ENCODE results near the gene NFIC.

NFIC gene

DNA sequence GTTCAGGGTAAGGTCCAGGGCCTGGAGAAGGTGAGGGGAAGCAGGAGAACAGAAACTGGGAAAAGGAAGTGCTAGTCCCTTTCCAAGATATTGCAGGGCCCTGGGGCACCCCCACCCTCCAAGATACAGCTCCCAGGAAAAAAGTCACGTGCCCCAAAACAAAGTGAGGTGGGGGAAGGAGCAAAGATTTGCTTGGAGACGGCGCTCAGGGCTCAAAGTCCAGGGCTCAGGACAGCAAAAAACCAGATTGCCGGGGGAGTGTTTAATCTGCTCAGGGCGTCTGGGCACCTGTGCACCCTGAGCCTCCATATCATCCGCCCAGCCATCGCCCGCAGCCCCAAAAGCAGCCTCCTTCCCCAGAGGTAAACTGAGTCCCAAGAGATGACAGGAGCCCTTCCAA, 107.6 kb downstream of the NFIC start:
- DNase-seq, result no peak

DNA sequence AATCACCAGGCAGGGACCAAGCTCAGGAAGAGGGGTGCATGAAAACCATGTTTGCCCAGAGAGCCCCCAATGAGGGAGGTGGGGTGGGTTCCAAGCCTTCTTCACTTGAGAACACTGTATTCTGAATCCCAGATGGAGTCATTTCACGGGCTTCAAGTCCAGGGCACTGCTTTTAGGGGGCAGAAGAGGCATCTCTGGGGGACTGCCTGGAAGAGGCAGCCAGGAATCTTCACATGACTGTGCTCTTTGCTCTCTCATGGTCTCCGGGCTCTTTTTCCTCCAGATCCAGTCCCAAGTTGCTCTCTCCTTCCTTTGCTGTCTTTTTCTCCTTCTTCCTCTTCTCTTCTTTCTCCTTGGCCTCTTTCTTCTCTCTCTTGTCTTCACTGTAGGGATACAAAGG, 108.2 kb downstream of the NFIC start:
- DNase-seq, result no peak

DNA sequence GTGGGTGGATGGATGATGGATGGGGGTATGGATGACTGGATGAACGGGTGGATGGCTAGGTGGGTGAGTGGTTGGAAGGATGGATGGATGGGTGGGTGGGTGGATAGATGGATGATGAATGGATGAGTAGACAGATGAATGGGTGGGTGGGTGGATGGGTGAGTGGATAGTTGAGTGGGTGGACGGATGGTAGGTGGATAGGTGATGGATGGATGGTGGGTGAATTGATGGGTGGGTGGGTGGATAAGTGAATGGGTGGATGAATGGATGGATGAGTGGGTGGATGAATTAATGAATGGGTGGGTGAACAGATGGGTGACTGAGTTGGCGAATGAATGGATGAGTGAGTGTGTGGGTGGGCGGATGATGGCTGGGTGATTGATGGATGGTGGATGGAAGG, 109.1 kb downstream of the NFIC start:
- DNase-seq, result no peak

DNA sequence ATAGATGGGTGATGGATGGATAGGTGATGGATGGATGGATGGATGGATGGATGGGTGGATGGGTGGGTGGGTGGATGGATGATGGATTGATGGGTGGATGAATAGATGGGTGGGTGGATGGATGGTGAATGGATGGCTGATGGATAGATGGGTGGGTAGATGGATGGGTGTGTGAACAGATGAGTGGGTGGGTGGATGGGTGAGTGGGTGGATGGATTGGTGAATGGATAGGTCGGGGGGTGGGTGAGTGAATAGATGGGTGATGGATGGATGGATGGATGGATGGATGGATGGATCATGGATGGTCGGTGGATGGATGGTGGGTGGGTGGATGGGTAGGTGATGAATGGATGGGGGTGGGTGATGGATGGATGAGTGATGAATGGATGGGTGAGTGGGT, 110.4 kb downstream of the NFIC start:
- DNase-seq, result no peak

DNA sequence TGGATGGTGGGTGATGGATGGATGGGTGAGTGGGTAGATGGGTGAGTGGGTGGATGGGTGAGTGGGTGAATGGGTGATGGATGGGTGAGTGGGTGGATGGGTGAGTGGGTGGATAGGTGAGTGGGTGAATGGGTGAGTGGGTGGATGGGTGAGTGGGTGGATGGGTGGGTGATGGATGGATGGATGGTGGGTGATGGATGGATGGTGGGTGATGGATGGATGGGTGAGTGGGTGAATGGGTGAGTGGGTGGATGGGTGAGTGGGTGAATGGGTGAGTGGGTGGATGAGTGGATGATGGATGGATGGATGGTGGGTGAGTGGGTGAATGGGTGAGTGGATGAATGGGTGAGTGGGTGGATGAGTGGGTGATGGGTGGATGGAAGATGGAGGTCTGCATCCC, 111.1 kb downstream of the NFIC start:
- no peak for DNase-seq

DNA sequence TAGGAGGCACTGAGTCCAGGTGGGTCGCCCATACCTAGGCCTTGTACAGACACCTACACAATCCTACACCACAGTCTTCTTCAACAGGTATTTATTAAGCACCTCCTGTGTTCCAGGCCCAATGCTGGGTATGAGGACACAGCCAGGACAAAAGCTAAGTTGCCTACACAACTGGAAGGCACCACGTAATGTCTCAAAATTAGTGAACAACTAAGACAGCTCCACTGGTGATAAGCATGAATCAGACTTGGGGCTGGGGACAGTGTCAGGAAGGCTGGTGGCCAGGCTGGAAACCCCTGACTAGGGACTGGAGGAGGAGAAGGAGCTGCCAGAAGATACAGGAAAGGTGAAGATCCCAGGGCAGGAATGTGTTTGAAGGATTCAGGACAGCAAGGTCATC, 111.6 kb downstream of the NFIC start:
- DNase-seq, result no peak

DNA sequence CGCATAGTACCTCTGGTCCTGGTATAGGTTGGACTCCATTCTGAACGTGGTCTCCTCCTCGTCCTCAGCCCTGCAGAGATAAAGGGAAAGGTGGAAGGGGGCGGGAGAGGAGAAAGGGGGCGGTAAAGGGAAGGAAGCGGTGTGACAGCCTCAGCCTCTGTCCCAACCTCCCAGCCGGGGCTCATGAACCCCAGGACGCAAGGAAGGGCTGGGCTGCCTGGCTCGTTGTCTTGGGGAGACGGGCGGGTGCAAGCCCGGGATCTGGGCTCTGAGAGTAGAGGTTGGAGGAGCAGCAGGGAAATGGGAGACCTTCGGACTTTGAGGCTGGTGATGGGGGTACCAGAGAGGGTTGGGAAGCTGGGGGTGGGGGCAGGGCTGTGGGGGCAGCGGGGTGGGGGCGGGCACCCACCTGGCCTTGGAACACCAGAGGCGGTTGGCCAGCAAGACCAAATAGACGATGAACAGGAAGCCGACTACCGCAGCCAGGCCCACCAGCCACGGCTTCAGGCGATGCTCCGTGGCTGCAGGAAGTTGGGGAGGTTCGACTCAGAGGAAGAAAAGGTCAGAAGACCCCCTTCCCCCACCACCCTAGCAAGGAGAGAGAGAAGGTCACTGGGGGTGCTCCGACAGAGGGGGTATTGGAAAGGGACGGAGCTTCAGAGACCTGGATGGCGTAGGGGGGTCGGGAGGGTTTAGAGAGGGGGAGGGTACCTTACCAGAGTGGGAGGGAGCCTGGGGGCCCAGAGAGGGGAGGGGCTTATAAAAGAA, 112.2 kb downstream of the NFIC start:
- no peak for DNase-seq

DNA sequence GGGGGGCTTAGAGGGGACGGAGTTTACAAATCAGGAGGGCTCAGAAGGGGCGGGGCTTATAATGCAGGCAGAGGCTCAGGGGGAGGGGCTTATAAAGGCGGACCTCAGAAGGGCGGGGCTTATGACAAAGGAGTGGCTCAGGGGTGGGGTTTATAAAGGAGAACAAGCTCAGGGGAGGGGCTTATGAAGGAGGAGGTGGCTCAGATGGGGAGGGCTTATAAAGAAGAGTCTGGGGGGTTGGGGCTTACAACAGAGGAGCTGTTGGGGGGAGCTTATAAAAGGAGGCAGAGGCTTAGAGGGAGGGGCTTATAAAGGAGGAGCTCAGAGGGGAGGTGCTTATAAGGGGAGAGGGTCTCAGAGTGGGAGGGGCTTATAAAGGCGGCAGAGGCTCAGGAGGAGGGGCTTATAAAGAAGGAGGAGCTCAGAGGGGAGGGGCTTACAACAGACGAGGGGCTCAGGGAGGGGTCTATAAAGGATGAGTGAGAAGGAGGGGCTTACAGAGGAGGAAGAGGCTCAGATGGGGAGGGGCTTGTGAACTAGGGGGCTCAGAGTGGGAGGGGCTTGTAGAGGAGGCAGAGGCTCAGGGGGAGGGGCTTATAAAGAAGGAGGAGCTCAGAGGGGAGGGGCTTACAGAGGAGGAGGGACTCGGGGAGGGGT, 112.9 kb downstream of the NFIC start:
- DNase-seq, result peak in 1 of 2 experiments; percentile 15

DNA sequence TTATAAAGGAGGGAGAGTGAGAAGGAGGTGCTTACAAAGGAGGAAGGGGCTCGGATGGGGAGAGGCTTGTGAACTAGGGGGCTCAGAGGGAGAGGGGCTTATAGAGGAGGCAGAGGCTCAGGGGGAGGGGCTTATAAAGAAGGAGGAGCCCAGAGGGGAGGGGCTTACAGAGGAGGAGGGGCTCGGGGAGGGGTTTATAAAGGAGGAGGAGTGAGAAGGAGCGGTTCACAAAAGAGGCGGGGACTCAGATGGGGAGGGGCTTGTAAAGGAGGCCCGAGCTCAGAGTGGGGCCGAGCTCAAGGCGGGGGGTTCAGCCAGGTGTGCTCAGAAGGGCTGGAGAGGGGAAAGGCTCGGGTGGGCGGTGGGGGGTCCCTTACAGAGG, 113.4 kb downstream of the NFIC start:
- DNase-seq, result no peak

DNA sequence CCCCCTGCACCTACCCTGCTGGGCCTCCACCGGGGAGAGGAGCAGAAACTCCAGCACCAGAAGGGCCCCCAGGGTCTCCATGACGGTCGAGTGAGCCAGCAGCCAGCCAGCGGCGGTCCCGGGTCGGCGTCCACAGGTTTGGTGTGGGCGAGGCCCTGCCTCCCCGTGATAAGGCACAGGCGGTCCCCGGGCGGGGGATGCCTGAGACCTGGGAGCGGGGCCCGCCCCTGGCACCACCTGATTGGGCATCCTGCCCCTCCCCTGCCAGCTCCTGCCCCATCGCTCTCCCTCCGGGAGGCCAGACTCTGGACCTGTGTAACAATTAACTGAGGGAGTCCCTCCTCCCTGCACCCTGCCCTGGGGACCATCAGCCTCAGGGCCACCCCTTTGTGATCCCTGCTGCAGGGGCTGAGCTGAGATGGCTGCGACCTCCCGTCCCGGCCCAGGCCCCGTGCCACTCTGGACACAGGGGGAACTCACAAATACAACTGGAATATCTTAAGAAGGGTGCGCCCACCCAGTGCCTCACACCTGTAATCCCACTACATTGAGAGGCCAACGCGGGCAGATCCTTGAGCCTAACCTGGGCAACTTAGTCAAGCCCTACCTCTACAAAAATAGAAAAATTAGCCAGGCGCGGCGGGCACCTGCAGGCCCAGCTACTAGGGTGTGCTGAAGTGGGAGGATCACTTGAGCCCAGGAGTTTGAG, 114.2 kb downstream of the NFIC start, which contains the start of gene SMIM24:
TSS of gene SMIM24 (minus strand) at position 143 of the 709 bp plus-strand sequence. CDS start at position 81, 62 bp downstream.
- DNase-seq, result no peak

DNA sequence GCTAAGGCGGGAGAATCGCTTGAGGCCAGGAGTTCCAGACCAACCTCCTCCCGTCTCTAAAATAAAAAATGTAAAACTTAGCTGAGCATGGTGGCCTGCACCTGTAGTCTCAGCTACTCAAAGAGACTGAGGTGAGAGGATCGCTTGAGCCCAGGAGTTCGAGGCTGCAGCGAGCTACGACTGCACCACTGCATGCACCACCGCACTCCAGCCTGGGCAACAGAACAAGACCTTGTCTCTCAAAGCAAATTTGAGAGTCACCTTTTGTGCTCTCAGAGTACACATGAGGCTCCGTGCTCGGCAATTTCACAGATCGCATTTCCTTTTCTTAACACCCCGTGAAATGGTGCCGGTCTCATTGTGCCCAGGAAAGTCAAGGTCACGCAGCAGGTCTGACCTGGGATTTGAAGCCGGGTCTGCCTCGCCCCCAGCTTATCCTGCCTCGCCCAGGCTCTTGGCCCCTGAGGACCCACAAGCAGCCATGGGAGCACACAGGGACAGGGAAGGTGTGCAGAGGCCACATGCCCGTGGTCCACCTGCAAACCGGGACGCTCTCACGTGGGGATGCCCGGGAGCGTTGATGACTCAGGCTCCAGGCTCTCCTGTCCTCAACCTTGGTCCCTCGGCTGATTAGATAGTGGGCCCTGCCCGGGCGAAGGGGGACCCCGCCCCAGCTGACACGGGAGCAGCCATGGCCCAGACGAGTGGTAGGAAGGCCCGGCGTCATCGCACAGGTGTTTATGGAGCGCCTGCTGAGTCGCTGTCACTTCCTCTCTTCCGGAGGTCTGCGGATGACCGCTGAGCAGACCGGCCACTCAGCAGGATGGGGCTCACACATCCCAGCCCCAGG, 115.1 kb downstream of the NFIC start:
- no peak for DNase-seq

DNA sequence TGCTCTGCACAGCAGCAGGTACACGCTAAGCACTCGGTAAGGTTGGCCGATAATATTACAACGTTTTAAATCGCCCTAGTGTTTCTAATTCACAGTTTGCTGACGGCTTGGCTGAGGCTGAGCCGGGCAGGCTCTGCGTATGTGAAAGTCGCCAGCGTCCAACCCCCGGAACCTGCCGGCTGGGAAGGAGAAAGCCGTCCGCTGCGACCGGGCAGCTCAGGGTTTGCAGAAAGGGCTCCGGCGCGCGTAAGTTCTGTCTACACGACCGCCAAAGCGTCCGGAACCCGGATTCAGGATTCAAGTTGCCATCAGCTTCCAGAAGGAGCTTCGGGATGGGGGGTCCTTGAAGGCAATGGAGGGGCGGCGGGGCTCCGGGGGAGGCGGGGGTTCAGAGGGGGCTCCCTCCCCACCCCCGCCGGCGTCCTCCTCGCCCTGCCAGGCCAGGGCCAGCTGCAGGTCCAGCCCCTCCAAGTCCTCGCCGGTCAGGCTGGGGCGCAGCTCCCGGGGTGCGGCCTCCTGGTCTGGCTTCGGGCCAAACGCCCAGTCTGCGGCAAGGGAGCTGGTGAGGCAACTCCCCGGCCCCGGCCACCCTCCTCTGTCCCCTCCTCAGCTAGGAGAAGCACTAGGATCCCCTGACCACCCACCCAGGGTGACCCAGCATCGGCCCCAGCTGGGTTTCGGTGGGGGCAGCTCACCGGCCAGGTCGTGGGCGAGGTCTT, 116.3 kb downstream of the NFIC start:
- DNase-seq, result no peak

DNA sequence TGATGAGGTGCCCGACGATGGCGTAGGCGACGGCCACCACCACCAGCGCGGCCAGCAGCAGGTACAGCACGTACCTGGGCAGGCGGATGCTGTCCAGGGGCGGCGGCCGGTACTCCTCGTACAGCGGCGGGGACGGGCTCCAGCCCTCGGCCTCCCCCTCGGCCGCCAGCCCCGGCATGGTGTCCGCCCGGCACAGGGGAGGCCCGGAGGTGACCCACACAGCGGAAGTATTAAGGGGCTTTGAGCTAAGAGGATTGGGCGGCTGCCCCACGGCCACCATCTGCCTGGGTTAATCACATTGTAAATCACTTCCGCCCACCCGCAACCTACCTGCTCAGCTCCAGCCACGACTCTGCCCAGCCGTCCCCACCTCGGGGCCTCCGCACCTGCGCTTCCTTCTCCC, 116.8 kb downstream of the NFIC start, which contains the start of gene SMIM44:
TSS of gene SMIM44 (minus strand) at position 216 of the 403 bp plus-strand sequence. CDS start at position 178, 38 bp downstream.
- DNase-seq, result no peak

DNA sequence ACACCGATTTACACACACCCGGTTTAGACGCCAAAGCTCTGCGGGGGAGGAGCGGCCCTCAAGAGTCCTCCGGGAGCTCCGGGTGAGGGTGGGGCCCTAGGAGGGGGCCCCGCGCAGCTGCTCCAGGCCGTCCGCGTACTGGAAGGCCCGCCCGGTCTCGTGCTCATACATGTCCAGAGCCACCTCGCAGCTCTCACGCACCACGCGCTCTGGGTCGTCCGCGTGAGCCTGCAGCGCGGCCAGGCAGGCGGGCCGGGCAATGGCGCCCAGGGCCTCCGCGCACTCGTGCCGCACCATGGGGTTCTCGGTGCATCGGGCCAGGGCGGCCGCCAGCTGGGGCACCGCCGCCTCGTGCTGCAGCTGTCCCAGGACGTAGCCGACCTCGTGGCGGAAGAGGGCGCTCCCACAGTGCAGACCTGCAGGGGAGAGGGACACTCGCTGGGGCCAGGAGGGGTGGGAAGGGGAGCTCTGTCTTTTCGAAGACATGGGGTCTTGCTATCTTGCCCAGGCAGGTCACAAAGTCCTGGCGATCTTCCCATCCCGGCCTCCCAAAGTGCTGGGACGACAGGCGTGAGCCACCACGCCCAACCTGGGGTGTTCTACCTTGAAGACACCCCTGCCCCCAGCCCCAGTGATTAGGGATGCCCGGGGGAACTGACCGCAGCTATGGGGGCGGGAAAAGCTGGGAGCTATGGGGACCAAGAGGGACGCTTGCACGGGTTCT, 125.2 kb downstream of the NFIC start:
- DNase-seq, result no peak

DNA sequence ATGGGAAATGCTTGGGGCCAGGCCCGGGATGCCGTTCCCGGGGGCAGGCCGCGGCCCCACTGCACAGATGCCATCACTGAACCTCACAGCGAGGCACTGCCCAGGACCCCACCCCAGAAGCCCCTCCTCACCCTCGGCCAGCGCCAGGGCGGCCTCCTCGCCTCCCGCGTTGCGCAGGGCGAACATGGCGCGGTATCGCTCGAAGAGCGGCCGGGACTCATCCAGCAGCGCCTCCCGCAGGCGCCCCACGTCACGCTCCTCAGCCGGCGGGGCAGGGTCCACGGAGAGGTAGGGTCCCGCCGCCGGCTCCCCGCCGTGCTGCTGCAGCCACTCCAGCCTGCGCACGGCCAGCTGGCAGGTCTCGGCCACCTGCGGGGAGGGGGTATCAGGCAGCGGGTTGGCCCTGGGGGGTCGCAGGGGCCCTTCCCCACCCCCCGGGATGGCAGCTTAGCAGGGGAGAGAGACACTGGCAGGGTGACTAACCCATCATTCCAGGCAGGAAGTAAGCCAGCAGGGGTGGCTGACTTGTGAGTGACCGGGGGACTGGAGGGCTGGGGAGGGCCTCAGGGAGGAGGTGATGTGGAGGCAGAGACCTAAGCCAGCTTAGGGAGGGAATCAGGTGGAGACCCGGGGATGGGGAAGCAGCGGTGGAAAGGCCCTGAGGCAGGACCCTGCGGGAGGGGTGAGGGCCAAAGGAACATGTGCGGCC, 125.9 kb downstream of the NFIC start:
- DNase-seq, result no peak

DNA sequence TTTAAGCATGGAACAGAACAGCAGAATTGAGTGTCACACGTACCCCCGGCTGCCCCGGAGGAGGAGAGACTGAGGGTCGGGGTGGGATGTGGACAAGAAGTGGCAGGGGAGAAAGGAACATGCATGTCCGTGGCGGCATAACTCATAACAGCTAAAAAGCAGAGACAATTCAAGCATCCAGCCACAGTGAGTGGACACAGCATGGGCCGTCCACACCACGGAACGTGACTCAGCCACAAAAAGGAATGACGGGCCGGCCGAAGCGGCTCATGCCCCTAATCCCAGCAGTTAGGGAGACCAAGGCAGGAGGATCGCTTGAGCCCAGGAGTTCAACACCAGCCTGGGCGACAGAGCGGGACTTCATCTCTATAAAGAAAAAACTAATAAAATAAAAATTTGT, 126.5 kb downstream of the NFIC start:
- DNase-seq, result no peak

DNA sequence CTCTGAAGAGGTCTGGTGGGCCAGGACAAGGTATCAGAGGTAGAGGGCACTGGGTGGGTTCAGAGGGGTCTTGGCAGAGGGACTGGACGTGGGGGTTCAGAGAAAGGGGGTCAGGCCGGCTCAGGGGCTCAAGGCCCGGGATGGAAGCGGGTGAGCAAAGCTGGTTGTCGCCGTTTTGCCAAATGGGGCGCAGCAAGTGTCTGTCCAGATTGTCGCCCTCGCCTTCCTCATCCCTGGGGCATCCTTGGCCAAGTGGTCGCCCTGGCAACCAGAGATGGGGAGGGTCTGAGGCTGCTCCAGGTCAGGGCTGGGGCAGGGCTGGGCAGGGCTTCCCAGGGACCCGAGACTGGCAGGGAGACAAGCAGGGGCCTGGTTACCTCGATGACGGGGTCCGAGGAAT, 127.3 kb downstream of the NFIC start:
- no peak for DNase-seq

DNA sequence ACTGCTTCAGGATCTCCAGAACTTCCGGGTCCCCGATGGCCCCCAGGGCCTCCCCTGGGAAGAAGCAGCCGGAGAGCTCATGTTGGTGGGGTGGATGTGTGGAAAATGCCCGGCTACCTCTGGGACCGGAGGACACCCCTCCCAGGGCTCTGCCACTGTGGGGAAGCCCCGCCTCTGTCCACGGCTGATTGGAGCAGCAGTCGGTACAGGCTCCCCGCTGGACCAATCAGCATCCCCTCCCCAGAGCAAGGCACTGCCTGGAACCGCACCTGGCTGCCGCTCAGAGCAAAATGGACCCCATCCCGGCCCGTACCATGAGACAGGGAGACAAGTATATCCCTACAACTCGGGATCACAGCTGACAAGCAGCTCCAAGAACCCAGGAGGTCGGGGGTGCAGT, 127.7 kb downstream of the NFIC start:
- DNase-seq, result no peak

DNA sequence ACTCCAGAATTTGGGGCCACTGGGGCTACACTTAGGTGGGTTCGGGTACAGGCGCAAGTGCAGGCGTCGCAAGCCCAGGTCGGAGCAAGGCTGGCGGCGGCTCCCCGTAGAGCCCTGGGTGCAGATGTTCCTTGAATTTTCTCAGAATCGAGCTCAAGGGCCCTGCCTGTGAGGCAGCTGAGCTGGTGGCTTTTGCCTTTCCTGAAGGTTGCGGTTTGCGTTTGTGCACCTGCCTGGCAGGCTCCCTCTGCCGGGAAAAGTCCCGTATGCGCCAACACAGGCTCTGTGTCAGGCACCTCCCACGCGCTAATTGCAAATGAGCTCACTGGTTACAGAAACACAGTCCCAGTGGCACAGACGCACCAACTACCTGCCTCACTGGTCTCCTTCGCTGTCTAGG, 128.2 kb downstream of the NFIC start:
- DNase-seq, result no peak

DNA sequence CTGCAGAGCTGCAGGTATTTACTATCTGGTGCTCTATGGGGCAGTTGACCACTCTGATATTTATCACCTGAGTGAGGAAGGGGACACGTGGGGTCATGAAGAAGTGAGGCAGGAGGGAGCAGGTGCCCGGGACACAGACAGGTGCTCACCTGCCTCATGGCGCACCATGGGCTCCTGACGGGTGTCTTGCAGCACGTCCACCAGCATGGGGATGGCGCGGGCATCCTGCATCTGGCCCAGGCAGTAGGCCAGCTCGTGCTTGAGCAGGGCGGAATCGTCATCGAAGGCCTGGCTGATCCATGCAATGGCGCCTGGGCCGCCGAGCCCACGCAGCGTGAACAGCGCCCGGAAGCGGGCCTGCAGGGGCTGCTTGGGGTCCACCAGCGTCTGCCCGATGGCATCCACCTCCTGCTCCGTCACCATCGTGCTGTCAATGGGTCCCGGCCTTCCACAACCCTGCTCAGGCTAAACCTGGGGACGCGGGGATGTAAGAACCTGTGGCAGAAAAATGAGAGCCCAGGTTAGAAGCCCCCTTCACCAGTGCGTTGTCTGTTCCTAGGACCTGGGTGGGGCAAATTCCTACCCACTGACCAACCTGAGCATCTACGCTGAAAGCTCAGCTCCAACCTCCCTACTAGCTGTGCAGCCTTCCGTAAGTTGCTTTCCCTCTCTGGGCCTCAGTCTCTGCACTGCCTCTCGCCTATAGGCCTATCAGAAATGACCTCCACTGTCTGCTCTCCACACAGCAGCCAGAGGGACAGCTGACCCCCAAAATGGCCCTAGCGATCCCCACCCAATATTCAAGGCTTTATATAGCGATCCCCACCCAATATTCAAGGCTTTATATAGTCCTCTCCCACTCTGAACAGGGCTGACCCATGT, 130.2 kb downstream of the NFIC start:
- DNase-seq, result no peak

All from NCI-H2081 (cell line).